B cell (primary cell): ENCODE measurements around the gene MIPEP. TPM values are rescaled to one million over a fixed set of nuclear protein-coding genes. Genes with fewer than 3 reads are reported as not detected.
"Not testable (repeated sequence)": the region's sequence is repeated elsewhere in the genome, so short reads cannot be mapped to it uniquely, and the experiment has no call there.

Source experiments
- ATAC-seq: fragments of 200-7000 bp; cut with Tn5 transposase; one replicate; pipeline ENCODE4 v1.10.0; 2021; ENCODE audit warnings: low read depth, mild to moderate bottlenecking, moderate number of reproducible peaks, moderate library complexity
- CTCF ChIA-PET: fragments of 350-600 bp; sonication (Branson Sonifier 250); formaldehyde crosslinking; loops from one replicate; lab custom pipeline; 2021; ENCODE audit warnings: antibody characterized with exemption, inconsistent platforms; lab: Charles Lee
- POLR2A ChIA-PET: fragments of 350-600 bp; sonication (Branson Sonifier 250); formaldehyde crosslinking; loops from one replicate; lab custom pipeline; 2021; ENCODE audit warnings: antibody characterized with exemption; lab: Charles Lee
- DNase-seq: peaks from one replicate; pipeline ENCODE4 v3.0.0; 2013
- H2AFZ ChIP-seq: 2 replicates; pipeline ENCODE4 v1.6.1; 2012; ENCODE audit warnings: mild to moderate bottlenecking, low read depth, low read length; ENCODE audit not compliant: insufficient read depth, poor library complexity, severe bottlenecking
- H3K27ac ChIP-seq, 2 donors: 1 replicate in 1 of 2; 2 replicates in 1 of 2; pipeline ENCODE4 v1.5.1; 2012 to 2013; ENCODE audit warnings: low read length in 2 of 2, mild to moderate bottlenecking in 2 of 2, moderate library complexity in 1 of 2
- H3K27me3 ChIP-seq, 4 experiments: fragments of 200-600 bp in 1 of 4; sonication (generic) in 1 of 4; replicated peaks in 1 of 4; 1 replicate in 2 of 4; 2 replicates in 2 of 4; pipeline versions ENCODE4 v1.6.1 to v1.7.0; 2013 to 2016; ENCODE audit warnings: low read length in 3 of 4, mild to moderate bottlenecking in 2 of 4, mixed read lengths in 1 of 4, moderate library complexity in 1 of 4; ENCODE audit not compliant: insufficient read depth in 4 of 4, control insufficient read depth in 3 of 4; ENCODE audit errors: control extremely low read depth in 1 of 4
- H3K36me3 ChIP-seq, 2 experiments: replicated peaks in 1 of 2; 1 replicate in 1 of 2; 2 replicates in 1 of 2; pipeline versions ENCODE4 v1.6.1 to v1.7.1; 2013; ENCODE audit warnings: low read length in 1 of 2; ENCODE audit not compliant: insufficient read depth in 2 of 2, control insufficient read depth in 1 of 2; ENCODE audit errors: control extremely low read depth in 1 of 2, extremely low read depth in 1 of 2
- H3K4me1 ChIP-seq, 2 donors: fragments of 200-600 bp in 1 of 2; sonication (generic) in 1 of 2; 1 replicate in 1 of 2; 2 replicates in 1 of 2; pipeline versions ENCODE4 v1.5.1 to v1.6.1; 2013 to 2017; ENCODE audit warnings: low read length in 2 of 2; ENCODE audit not compliant: control insufficient read depth in 2 of 2, insufficient read depth in 2 of 2
- H3K4me2 ChIP-seq: replicated peaks from 2 replicates; pipeline ENCODE3; 2012; ENCODE audit warnings: mild to moderate bottlenecking, low read depth, low read length; ENCODE audit not compliant: poor library complexity, severe bottlenecking
- H3K4me3 ChIP-seq, 5 experiments: fragments of 200-600 bp in 1 of 5; sonication (generic) in 1 of 5; 1 replicate in 3 of 5; 2 replicates in 2 of 5; pipeline versions ENCODE4 v1.5.1 to v1.7.0; 2011 to 2016; ENCODE audit warnings: low read length in 4 of 5, mild to moderate bottlenecking in 4 of 5, low read depth in 2 of 5, control low read depth in 1 of 5, moderate library complexity in 1 of 5; ENCODE audit not compliant: insufficient read depth in 1 of 5; ENCODE audit errors: control extremely low read depth in 1 of 5, extremely low read depth in 1 of 5
- H3K79me2 ChIP-seq: fragments of 200-600 bp; sonication (generic); one replicate; pipeline ENCODE4 v1.6.0; 2016; ENCODE audit warnings: low read length; ENCODE audit not compliant: control insufficient read depth, insufficient read depth
- H3K9ac ChIP-seq: fragments of 200-600 bp; sonication (generic); 2 replicates; pipeline ENCODE4 v1.6.1; 2017; ENCODE audit warnings: mild to moderate bottlenecking, low read length, moderate library complexity
- H3K9me3 ChIP-seq, 3 donors: one replicate each; pipeline versions ENCODE4 v1.6.1 to v1.7.1; 2013; ENCODE audit warnings: low read length in 2 of 3; ENCODE audit not compliant: control insufficient read depth in 2 of 3, insufficient read depth in 1 of 3; ENCODE audit errors: control extremely low read depth in 1 of 3
- H4K20me1 ChIP-seq: 2 replicates; pipeline ENCODE4 v1.6.0; 2012; ENCODE audit warnings: mild to moderate bottlenecking, low read length; ENCODE audit not compliant: insufficient read depth, control insufficient read depth, poor library complexity, severe bottlenecking
- H3K27ac Mint-ChIP-seq: one replicate; pipeline ENCODE4 v1.8.0; 2021; ENCODE audit warnings: mixed read lengths
- H3K27me3 Mint-ChIP-seq: one replicate; pipeline ENCODE4 v1.8.0; 2021; ENCODE audit warnings: mixed read lengths
- H3K4me1 Mint-ChIP-seq: one replicate; pipeline ENCODE4 v1.8.0; 2021; ENCODE audit warnings: mixed read lengths
- H3K4me3 Mint-ChIP-seq: one replicate; pipeline ENCODE4 v1.8.0; 2021; ENCODE audit warnings: mixed read lengths
- H3K9me3 Mint-ChIP-seq: one replicate; pipeline ENCODE4 v1.8.0; 2022; ENCODE audit warnings: mixed read lengths; ENCODE audit not compliant: insufficient read depth
- EZH2 ChIP-seq: IDR thresholded peaks from 2 replicates; pipeline ENCODE4 v1.6.1; 2012; ENCODE audit warnings: borderline replicate concordance, low read depth, mild to moderate bottlenecking, moderate library complexity, low read length; ENCODE audit not compliant: insufficient read depth, poor library complexity, severe bottlenecking
- WGBS: methylation state at CpG from one replicate; pipeline ENCODE4 v1.1.5; 2013; ENCODE audit warnings: missing lambda C conversion rate; ENCODE audit not compliant: insufficient coverage; 5-methylcytosine and 5-hydroxymethylcytosine counted together
- intact Hi-C: fragments of 100-400 bp; cut with micrococcal nuclease; formaldehyde crosslinking; loops from one replicate; pipeline ENCODE4 v1.10.0; 2022
- polyA plus RNA-seq: library from polyadenylated mRNA; depleted of rRNA; stranded (reverse); fragments of >200 nt; gene quantifications from 2 replicates; pipeline ENCODE4 v1.2.3, GENCODE V29; 2012
- total RNA-seq, 2 donors: library from RNA; stranded (reverse); fragments of 120-200 nt in 1 of 2; gene quantifications; 1 replicate in 1 of 2; 2 replicates in 1 of 2; pipeline versions ENCODE4 v1.2.3 to v1.2.4, GENCODE V29; 2013 to 2022
- TF ChIP-seq, protein P1 (sequence below): fragments of 200-600 bp; IDR thresholded peaks from one replicate; pipeline ENCODE4 v1.8.0; 2022; ENCODE audit warnings: antibody characterized with exemption, mild to moderate bottlenecking

The MIPEP gene
- total and polyA plus RNA-seq, 2 donors (not counting 1 experiment from before 2014, with no cell fraction given), result 6.2 to 16.9 TPM

DNA sequence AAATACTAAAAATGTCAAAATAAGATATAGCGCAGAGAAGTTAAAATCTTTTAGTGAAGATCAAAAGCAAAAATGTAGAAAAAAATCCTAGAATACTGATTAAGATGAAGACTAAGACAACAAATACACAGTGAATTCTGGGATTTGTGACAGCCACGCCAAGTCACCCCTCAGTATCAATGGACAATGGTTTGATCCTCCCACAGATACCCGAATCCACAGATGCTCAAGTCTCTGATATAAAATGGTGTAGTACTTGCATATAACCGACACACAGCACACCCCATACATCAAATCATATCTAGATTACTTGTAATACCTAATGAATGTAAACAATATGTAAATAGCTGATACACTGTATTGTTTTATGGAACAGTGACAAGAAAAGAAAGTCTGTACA is 5.9 kb downstream of the MIPEP start:
- H3K27ac Mint-ChIP-seq, result no peak overlapping the region
- TF ChIP-seq EZH2, result no peak
- TF ChIP-seq, protein P1, sequence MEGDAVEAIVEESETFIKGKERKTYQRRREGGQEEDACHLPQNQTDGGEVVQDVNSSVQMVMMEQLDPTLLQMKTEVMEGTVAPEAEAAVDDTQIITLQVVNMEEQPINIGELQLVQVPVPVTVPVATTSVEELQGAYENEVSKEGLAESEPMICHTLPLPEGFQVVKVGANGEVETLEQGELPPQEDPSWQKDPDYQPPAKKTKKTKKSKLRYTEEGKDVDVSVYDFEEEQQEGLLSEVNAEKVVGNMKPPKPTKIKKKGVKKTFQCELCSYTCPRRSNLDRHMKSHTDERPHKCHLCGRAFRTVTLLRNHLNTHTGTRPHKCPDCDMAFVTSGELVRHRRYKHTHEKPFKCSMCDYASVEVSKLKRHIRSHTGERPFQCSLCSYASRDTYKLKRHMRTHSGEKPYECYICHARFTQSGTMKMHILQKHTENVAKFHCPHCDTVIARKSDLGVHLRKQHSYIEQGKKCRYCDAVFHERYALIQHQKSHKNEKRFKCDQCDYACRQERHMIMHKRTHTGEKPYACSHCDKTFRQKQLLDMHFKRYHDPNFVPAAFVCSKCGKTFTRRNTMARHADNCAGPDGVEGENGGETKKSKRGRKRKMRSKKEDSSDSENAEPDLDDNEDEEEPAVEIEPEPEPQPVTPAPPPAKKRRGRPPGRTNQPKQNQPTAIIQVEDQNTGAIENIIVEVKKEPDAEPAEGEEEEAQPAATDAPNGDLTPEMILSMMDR, result no peak
- Histone ChIP-seq H3K4me2 (no peak overlapping the region), H2AFZ (no peak overlapping the region), H3K4me3 (no peak overlapping the region), H3K27ac (no peak overlapping the region), H4K20me1 (no peaks in the 10 kb centered on the region), H3K4me1 (peaks cover 2 to 3% of the 10 kb centered on the region in 2 donors), H3K36me3 (peaks cover 8 to 26% of the 10 kb centered on the region in 2 experiments), H3K9me3 (no peaks in the 10 kb centered on the region), H3K9ac (no peak overlapping the region), H3K27me3 (no peaks in the 10 kb centered on the region), H3K79me2 (no peaks in the 10 kb centered on the region)
- 100% methylated on average over 1 of the region's 4 CpGs for WGBS
- ATAC-seq (no peak), DNase-seq (no peak)
- H3K4me3 Mint-ChIP-seq, result no peak overlapping the region
- no peaks in the 10 kb centered on the region for H3K9me3 Mint-ChIP-seq
- CTCF ChIA-PET, result no interaction called here
- peaks cover 8% of the 10 kb centered on the region for H3K4me1 Mint-ChIP-seq
- intact Hi-C loops, result no loop called here
- POLR2A ChIA-PET, result no interaction called here
- H3K27me3 Mint-ChIP-seq, result no peaks in the 10 kb centered on the region

DNA sequence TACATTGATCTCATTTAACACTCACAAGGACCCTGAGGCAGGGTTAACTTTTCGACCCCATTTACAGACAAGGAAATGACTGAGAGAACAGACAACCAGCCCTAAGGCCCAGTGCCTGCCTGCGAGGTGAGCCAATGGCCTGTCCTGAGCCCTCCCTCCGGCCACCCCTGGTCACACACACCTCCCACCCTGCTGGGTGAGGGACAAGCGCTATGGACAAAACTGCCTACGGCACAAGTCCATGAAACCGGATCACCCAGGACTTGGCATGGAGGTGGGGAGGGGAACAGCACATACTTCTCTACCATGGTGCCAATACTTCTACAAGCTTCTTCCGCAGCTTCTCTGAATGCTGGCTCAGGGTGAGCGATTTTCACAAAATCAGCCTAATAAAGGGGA is 7.8 kb downstream of the MIPEP start:
- H3K4me2 ChIP-seq, H3K4me1 Mint-ChIP-seq, H3K27ac ChIP-seq, H2AFZ ChIP-seq, H3K4me3 ChIP-seq, H3K27me3 Mint-ChIP-seq, H3K9me3 ChIP-seq, H3K79me2 ChIP-seq, H3K9me3 Mint-ChIP-seq, CTCF ChIA-PET, H3K27ac Mint-ChIP-seq, H3K4me1 ChIP-seq, H3K27me3 ChIP-seq, POLR2A ChIA-PET, H3K4me3 Mint-ChIP-seq, ATAC-seq, DNase-seq, intact Hi-C loops, H3K9ac ChIP-seq, H4K20me1 ChIP-seq: not testable (repeated sequence)
- WGBS, result 100% methylated on average over 2 of the region's 8 CpGs
- H3K36me3 ChIP-seq, result peaks cover 10 to 28% of the 10 kb centered on the region in 2 experiments

DNA sequence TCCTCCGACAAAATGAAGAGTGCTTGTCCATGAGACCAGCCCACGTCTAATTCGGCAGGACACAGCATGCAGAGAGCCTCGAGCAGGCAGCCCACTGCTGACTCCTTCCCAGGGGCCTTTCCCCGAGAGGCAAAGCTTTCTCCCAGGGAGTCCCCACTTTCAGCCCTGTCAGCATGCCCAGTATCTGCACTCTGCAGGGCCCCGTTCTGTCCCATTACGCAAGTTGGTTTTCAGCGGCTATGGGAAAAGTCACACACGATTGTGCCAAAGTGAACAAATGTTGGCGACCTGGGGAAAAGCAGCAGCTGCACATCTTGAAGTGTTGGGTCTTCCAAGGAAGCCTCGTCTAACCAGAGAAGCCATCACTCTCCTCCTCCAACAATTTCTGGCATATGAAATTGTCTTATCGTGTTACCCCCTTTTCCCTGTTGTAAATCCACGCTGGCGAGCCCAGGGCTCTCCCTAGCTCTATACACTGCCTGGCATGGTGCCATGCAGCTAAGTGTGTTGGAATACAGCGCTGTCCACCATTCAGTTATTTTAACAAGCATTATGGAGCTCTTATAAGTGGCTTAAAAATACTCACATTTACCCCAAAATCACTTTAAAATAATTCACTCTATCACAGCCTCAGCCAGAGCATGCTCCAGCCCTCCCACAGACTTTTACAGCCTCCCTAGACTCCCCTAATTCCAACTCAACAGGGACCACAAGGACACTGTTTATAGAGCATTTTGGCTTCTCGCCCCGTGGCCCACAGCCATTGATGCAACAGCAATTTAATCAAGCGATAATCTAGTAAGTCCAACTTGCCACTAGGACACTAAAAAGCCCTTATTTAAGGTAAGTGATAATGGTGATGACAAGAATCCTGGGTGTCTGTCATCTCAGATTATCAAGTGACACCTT is 8.5 kb downstream of the MIPEP start:
- POLR2A ChIA-PET, result interaction anchor here (0.6 kb wide), 1 partner anchor 302 kb away, joined by 3 read pairs; no protein-coding TSS in a partner anchor
- H3K27ac Mint-ChIP-seq, H3K9me3 Mint-ChIP-seq, H3K4me3 Mint-ChIP-seq, ATAC-seq, H3K9me3 ChIP-seq, H3K4me1 Mint-ChIP-seq, H3K4me2 ChIP-seq, H3K27me3 ChIP-seq, DNase-seq, H3K27ac ChIP-seq, H3K79me2 ChIP-seq, H3K9ac ChIP-seq, H3K4me3 ChIP-seq, H3K4me1 ChIP-seq, H3K27me3 Mint-ChIP-seq, H2AFZ ChIP-seq, H4K20me1 ChIP-seq, CTCF ChIA-PET, intact Hi-C loops: not testable (repeated sequence)
- WGBS, result 100% methylated on average over 1 of the region's 18 CpGs
- H3K36me3 ChIP-seq, result peaks cover 10 to 26% of the 10 kb centered on the region in 2 experiments
